Measurements from ENCODE around the gene CTBP2. TPM values are rescaled to one million over a fixed set of nuclear protein-coding genes. Genes with fewer than 3 reads are reported as not detected.

Gene CTBP2
- total and polyA plus RNA-seq, 8 donors, result 21.3 to 169 (median 61.6) TPM

GRCh38 chr10:125020386-125020785, 140.0 kb downstream of the CTBP2 start:
- intact Hi-C loops (cut with DNase I; ENCODE audit: low total_unique reads), result no loop called here

GRCh38 chr10:125018576-125019143, 141.7 kb downstream of the CTBP2 start:
- Histone ChIP-seq H3K4me1 (peaks cover 55 to 86% (median 70%) of the 10 kb centered on the region in 4 donors), H3K4me3 (no peak overlapping the region), H3K27ac (no peak overlapping the region), H3K27me3 (no peaks in the 10 kb centered on the region), H3K36me3 (peaks cover 0 to 28% (median 7%) of the 10 kb centered on the region in 4 donors), H3K9me3 (no peaks in the 10 kb centered on the region)
- DNase-seq, result no peak
- intact Hi-C loops (cut with DNase I; ENCODE audit: low total_unique reads), result no loop called here
- WGBS, 5 donors, result 84 to 93% (median 90%) methylated on average over 9 of the region's 9 CpGs
- TF ChIP-seq POLR2A (IDR thresholded peaks at IDR 0.05) (no peak), CTCF (IDR thresholded peaks at IDR 0.05) (no peak), EP300 (IDR thresholded peaks at IDR 0.05) (no peak), POLR2AphosphoS5 (IDR thresholded peaks at IDR 0.05) (no peak)

More at GRCh38 chr10:125020386-125020785, 140.0 kb downstream of the CTBP2 start:
- Histone ChIP-seq H3K9me3 (no peaks in the 10 kb centered on the region), H3K27me3 (no peaks in the 10 kb centered on the region), H3K4me1 (peaks cover 55 to 88% (median 72%) of the 10 kb centered on the region in 4 donors), H3K4me3 (no peak overlapping the region), H3K36me3 (peaks cover 0 to 27% (median 4%) of the 10 kb centered on the region in 4 donors), H3K27ac (no peak overlapping the region)
- no peak for TF ChIP-seq POLR2AphosphoS5 (IDR thresholded peaks at IDR 0.05)
- TF ChIP-seq CTCF (IDR thresholded peaks at IDR 0.05), result no peak
- no peak for TF ChIP-seq EP300 (IDR thresholded peaks at IDR 0.05)
- TF ChIP-seq POLR2A (IDR thresholded peaks at IDR 0.05), result no peak
- DNase-seq, result no peak
- WGBS, 5 donors, result 87 to 93% (median 89%) methylated on average over 17 of the region's 17 CpGs

- Histone ChIP-seq H3K4me1 (peaks cover 46 to 81% (median 63%) of the 10 kb centered on the region in 4 donors), H3K4me3 (no peak overlapping the region), H3K9me3 (no peaks in the 10 kb centered on the region), H3K36me3 (peaks cover 0 to 33% (median 10%) of the 10 kb centered on the region in 4 donors), H3K27me3 (no peaks in the 10 kb centered on the region), H3K27ac (peak overlapping the region in 4 of 5 donors; percentile 39 to 72 (median 66))
- no peak for TF ChIP-seq EP300 (IDR thresholded peaks at IDR 0.05)
- no peak for TF ChIP-seq POLR2AphosphoS5 (IDR thresholded peaks at IDR 0.05)
- no peak for TF ChIP-seq POLR2A (IDR thresholded peaks at IDR 0.05)
- TF ChIP-seq CTCF (IDR thresholded peaks at IDR 0.05), result no peak
- 75 to 85% (median 80%) methylated on average over 10 to 12 of the region's 12 CpGs for WGBS, 5 donors
- peak in 1 of 2 donors; percentile 28 for DNase-seq
- intact Hi-C loops (cut with DNase I; ENCODE audit: low total_unique reads), result no loop called here
Observed at GRCh38 chr10:125017547-125018298, 142.6 kb downstream of the CTBP2 start.

- DNase-seq, result peak in 1 of 2 donors; percentile 80
- Histone ChIP-seq H3K4me3 (no peak overlapping the region), H3K9me3 (no peaks in the 10 kb centered on the region), H3K4me1 (peaks cover 37 to 81% (median 62%) of the 10 kb centered on the region in 4 donors), H3K27me3 (no peaks in the 10 kb centered on the region), H3K36me3 (peaks cover 0 to 37% (median 15%) of the 10 kb centered on the region in 4 donors), H3K27ac (peak overlapping the region; percentile 39 to 72 (median 61))
- TF ChIP-seq CTCF (IDR thresholded peaks at IDR 0.05), result no peak
- TF ChIP-seq POLR2A (IDR thresholded peaks at IDR 0.05), result no peak
- TF ChIP-seq POLR2AphosphoS5 (IDR thresholded peaks at IDR 0.05), result no peak
- TF ChIP-seq EP300 (IDR thresholded peaks at IDR 0.05), result no peak
- WGBS, 5 donors, result 66 to 81% (median 76%) methylated on average over 14 of the region's 14 CpGs
- intact Hi-C loops (cut with DNase I; ENCODE audit: low total_unique reads), result no loop called here
Observed at GRCh38 chr10:125016611-125017202, 143.7 kb downstream of the CTBP2 start.

All from stomach (tissue), 9 donors.